HL-60 (cell line): ENCODE measurements around the gene FN3KRP.

Source experiments
- DNase-seq, 2 experiments: peaks; one replicate each; pipeline ENCODE4 v3.0.0-alpha.2; 2010 to 2020; ENCODE audit warnings: low read depth in 1 of 2, low spot score in 1 of 2
- H3K27ac ChIP-seq: fragments of 250-450 bp; sonication (Bioruptor Pico); replicated peaks from 2 replicates; pipeline ENCODE4 v1.5.1; 2020; ENCODE audit warnings: mild to moderate bottlenecking, moderate library complexity
- H3K27me3 ChIP-seq: fragments of 250-450 bp; sonication (Bioruptor Pico); 2 replicates; pipeline ENCODE4 v1.5.1; 2021; ENCODE audit warnings: mild to moderate bottlenecking, moderate library complexity; ENCODE audit not compliant: insufficient read depth, poor library complexity, severe bottlenecking
- H3K4me3 ChIP-seq: replicated peaks from 2 replicates; pipeline ENCODE4 v1.5.1; 2011; ENCODE audit warnings: mild to moderate bottlenecking, control low read depth, low read length; ENCODE audit not compliant: insufficient read depth
- GABPA ChIP-seq: IDR thresholded peaks from 2 replicates; pipeline ENCODE4 v1.6.1; 2012; ENCODE audit warnings: low read depth
- POLR2AphosphoS5 ChIP-seq: IDR thresholded peaks from 2 replicates; pipeline ENCODE4 v1.6.1; 2012; ENCODE audit warnings: low read depth
- SPI1 ChIP-seq: IDR thresholded peaks from 2 replicates; pipeline ENCODE4 v1.6.1; 2012; ENCODE audit warnings: low read depth, mild to moderate bottlenecking, borderline replicate concordance
- microRNA-seq: library from miRNA; unstranded; fragments of <30 nt; microRNA quantifications from one replicate; pipeline ENCODE4, GENCODE V29; 2018
- TF ChIP-seq, protein P1 (sequence below): IDR thresholded peaks from 2 replicates; pipeline ENCODE4 v1.6.1; 2012; ENCODE audit warnings: low read depth; ENCODE audit not compliant: insufficient replicate concordance
- TF ChIP-seq, protein P2 (sequence below): IDR thresholded peaks from one replicate; pipeline ENCODE4 v1.5.1; 2011; ENCODE audit warnings: low read length, control low read depth, inconsistent platforms; ENCODE audit not compliant: insufficient read depth

Gene FN3KRP

DNA sequence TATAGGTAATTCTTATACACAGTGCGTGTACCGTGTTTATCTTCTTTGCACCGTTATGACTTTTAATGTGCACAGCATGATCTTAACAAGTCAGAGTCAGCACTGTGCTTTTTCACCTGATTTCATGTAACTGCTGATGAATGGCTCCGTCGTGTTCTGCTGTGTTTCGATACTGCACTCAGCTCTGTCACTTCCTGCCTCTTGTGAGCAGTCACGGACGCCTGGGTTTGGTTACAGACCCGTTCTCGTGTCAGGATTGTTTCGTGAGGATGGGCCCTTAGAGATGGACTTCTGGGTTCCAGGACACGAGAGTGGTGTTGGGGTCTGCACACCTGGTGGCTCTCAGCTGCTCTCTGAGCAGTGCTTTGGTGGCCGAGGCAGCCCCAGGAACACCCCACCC is 59.9 kb downstream of the FN3KRP start:
- TF ChIP-seq, protein P1, sequence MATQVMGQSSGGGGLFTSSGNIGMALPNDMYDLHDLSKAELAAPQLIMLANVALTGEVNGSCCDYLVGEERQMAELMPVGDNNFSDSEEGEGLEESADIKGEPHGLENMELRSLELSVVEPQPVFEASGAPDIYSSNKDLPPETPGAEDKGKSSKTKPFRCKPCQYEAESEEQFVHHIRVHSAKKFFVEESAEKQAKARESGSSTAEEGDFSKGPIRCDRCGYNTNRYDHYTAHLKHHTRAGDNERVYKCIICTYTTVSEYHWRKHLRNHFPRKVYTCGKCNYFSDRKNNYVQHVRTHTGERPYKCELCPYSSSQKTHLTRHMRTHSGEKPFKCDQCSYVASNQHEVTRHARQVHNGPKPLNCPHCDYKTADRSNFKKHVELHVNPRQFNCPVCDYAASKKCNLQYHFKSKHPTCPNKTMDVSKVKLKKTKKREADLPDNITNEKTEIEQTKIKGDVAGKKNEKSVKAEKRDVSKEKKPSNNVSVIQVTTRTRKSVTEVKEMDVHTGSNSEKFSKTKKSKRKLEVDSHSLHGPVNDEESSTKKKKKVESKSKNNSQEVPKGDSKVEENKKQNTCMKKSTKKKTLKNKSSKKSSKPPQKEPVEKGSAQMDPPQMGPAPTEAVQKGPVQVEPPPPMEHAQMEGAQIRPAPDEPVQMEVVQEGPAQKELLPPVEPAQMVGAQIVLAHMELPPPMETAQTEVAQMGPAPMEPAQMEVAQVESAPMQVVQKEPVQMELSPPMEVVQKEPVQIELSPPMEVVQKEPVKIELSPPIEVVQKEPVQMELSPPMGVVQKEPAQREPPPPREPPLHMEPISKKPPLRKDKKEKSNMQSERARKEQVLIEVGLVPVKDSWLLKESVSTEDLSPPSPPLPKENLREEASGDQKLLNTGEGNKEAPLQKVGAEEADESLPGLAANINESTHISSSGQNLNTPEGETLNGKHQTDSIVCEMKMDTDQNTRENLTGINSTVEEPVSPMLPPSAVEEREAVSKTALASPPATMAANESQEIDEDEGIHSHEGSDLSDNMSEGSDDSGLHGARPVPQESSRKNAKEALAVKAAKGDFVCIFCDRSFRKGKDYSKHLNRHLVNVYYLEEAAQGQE = no peak
- TF ChIP-seq SPI1 (no peak), POLR2AphosphoS5 (no peak), GABPA (no peak)
- TF ChIP-seq, protein P2, sequence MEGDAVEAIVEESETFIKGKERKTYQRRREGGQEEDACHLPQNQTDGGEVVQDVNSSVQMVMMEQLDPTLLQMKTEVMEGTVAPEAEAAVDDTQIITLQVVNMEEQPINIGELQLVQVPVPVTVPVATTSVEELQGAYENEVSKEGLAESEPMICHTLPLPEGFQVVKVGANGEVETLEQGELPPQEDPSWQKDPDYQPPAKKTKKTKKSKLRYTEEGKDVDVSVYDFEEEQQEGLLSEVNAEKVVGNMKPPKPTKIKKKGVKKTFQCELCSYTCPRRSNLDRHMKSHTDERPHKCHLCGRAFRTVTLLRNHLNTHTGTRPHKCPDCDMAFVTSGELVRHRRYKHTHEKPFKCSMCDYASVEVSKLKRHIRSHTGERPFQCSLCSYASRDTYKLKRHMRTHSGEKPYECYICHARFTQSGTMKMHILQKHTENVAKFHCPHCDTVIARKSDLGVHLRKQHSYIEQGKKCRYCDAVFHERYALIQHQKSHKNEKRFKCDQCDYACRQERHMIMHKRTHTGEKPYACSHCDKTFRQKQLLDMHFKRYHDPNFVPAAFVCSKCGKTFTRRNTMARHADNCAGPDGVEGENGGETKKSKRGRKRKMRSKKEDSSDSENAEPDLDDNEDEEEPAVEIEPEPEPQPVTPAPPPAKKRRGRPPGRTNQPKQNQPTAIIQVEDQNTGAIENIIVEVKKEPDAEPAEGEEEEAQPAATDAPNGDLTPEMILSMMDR = no peak
- no peak for DNase-seq
- Histone ChIP-seq H3K27me3 (no peaks in the 10 kb centered on the region), H3K27ac (no peak overlapping the region), H3K4me3 (no peak overlapping the region)

Small RNA genes within 50 kb of the gene (microRNA-seq; reads per million reads assigned to microRNA genes)
- 1.2 reads per million for gene MIR4525
